NCI-H748 (cell line): Measurements from ENCODE around the gene SHC2.
A peak's percentile ranks its signal among the peaks of the same experiment; 100 is the strongest.
"Not testable (repeated sequence)": the region's sequence is repeated elsewhere in the genome, so short reads cannot be mapped to it uniquely, and the experiment has no call there.

Source experiments
- DNase-seq: peaks from one replicate; lab custom pipeline; 2025; ENCODE audit not compliant: unreplicated experiment; lab: John Stamatoyannopoulos, UW

The SHC2 gene

GRCh38 chr19:427675-428074, 33.2 kb downstream of the SHC2 start:
- not testable (repeated sequence) for DNase-seq

- no peak for DNase-seq
These were observed 33.9 kb downstream of the SHC2 start for GRCh38 chr19:426725-427445.

- no peak for DNase-seq
These were observed 35.8 kb downstream of the SHC2 start for GRCh38 chr19:425056-425455.

GRCh38 chr19:424546-424945, 36.3 kb downstream of the SHC2 start:
- DNase-seq = no peak

GRCh38 chr19:423691-424466, 37.0 kb downstream of the SHC2 start:
- DNase-seq = no peak

- not testable (repeated sequence) for DNase-seq
These were observed 38.0 kb downstream of the SHC2 start for GRCh38 chr19:422917-423226.

- DNase-seq = no peak
These were observed 38.5 kb downstream of the SHC2 start for GRCh38 chr19:422213-422916.

GRCh38 chr19:419721-420515, 40.9 kb downstream of the SHC2 start:
- DNase-seq = no peak

- DNase-seq = no peak
These were observed 41.8 kb downstream of the SHC2 start for GRCh38 chr19:418761-419671.

GRCh38 chr19:416416-416815, 44.4 kb downstream of the SHC2 start:
- no peak for DNase-seq

GRCh38 chr19:415292-415691, 45.5 kb downstream of the SHC2 start:
- no peak for DNase-seq

- DNase-seq = peak; percentile 74
These were observed 46.9 kb downstream of the SHC2 start for GRCh38 chr19:413756-414420.

GRCh38 chr19:412356-413355, 48.2 kb downstream of the SHC2 start:
- peak; percentile 56 for DNase-seq

- DNase-seq = peak; percentile 69
These were observed 49.0 kb downstream of the SHC2 start for GRCh38 chr19:411723-412355.

- DNase-seq = not testable (repeated sequence)
These were observed 49.6 kb downstream of the SHC2 start for GRCh38 chr19:411121-411722.

- no peak for DNase-seq
These were observed 50.5 kb downstream of the SHC2 start for GRCh38 chr19:410243-410781.

- DNase-seq = peak; percentile 83
These were observed 51.2 kb downstream of the SHC2 start for GRCh38 chr19:409516-410242.
